Uterus (tissue), 4 donors: ENCODE results near the gene ADCY2. TPM values are rescaled to one million over a fixed set of nuclear protein-coding genes. Genes with fewer than 3 reads are reported as not detected.

Experiments used
- DNase-seq, 2 donors: peaks; one replicate each; pipeline ENCODE4 v3.0.0-alpha.2; 2019 to 2020
- H3K27ac ChIP-seq, 2 donors: fragments of 200-600 bp; sonication (generic); 1 replicate in 1 of 2; 2 replicates in 1 of 2; pipeline ENCODE4 v1.5.1; 2016 to 2018
- H3K27me3 ChIP-seq, 2 donors: fragments of 200-600 bp; sonication (generic); one replicate each; pipeline ENCODE4 v1.5.1; 2018 to 2019; ENCODE audit warnings: control low read depth in 1 of 2
- H3K36me3 ChIP-seq, 2 donors: fragments of 200-600 bp; sonication (generic); one replicate each; pipeline ENCODE4 v1.5.1; 2019; ENCODE audit warnings: control low read depth in 1 of 2
- H3K4me1 ChIP-seq, 2 donors: fragments of 200-600 bp; sonication (generic); one replicate each; pipeline ENCODE4 v1.5.1; 2018 to 2019; ENCODE audit warnings: control low read depth in 1 of 2
- H3K4me3 ChIP-seq, 2 donors: fragments of 200-600 bp; sonication (generic); 1 replicate in 1 of 2; 2 replicates in 1 of 2; pipeline ENCODE4 v1.5.1; 2018 to 2019; ENCODE audit warnings: mild to moderate bottlenecking in 1 of 2
- H3K9me3 ChIP-seq, 2 donors: fragments of 200-600 bp; sonication (generic); one replicate each; pipeline ENCODE4 v1.5.1; 2019; ENCODE audit warnings: control low read depth in 1 of 2
- POLR2A ChIP-seq, 2 donors: fragments of 450-650 bp; IDR thresholded peaks; one replicate each; pipeline ENCODE4 v1.6.1; 2016; ENCODE audit warnings: antibody characterized with exemption in 2 of 2, mild to moderate bottlenecking in 1 of 2, moderate library complexity in 1 of 2
- intact Hi-C: fragments of 100-400 bp; cut with DNase I; formaldehyde crosslinking; loops from one replicate; pipeline ENCODE4 v1.15.1; 2023; ENCODE audit warnings: low total_unique reads
- total RNA-seq, 4 donors: library from RNA; depleted of rRNA in 3 of 4; stranded (reverse); fragments of >200 nt in 3 of 4; gene quantifications; one replicate each; pipeline versions ENCODE4 v1.1.0 to v1.2.4, GENCODE V29; 2014 to 2023
- TF ChIP-seq, protein P1 (sequence below), 4 experiments: fragments of 200-600 bp in 2 of 4; fragments of 450-650 bp in 2 of 4; sonication (generic) in 2 of 4; IDR thresholded peaks; one replicate each; pipeline ENCODE4 v1.5.1; 2016 to 2019; ENCODE audit warnings: antibody characterized with exemption in 4 of 4, mild to moderate bottlenecking in 2 of 4, moderate library complexity in 1 of 4
- donor health status: DM: yes; HTN: yes; CAD: no.

Gene ADCY2
- total RNA-seq, 4 donors from 2014 or later = 3.8 to 25.3 (median 4.5) TPM

DNA sequence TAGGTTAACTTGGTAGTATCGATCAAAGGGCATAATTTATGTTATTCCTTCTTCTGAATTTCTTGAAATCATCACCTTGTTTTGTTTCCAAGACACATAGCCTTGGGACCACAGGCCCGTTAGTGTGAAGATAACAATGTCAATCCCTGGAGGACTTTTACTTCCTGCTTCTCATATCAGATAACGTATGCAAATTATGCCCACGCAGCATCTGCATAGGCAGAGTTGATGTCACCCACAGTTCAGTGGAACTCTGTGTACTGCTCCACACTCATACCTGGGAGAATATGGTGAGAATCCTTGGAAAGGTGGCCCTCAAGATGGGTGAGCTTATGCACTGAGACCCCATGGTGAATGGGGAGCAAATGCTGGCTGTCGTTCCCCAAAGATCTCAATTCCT lies 360.0 kb downstream of the ADCY2 start:
- TF ChIP-seq, protein P1, sequence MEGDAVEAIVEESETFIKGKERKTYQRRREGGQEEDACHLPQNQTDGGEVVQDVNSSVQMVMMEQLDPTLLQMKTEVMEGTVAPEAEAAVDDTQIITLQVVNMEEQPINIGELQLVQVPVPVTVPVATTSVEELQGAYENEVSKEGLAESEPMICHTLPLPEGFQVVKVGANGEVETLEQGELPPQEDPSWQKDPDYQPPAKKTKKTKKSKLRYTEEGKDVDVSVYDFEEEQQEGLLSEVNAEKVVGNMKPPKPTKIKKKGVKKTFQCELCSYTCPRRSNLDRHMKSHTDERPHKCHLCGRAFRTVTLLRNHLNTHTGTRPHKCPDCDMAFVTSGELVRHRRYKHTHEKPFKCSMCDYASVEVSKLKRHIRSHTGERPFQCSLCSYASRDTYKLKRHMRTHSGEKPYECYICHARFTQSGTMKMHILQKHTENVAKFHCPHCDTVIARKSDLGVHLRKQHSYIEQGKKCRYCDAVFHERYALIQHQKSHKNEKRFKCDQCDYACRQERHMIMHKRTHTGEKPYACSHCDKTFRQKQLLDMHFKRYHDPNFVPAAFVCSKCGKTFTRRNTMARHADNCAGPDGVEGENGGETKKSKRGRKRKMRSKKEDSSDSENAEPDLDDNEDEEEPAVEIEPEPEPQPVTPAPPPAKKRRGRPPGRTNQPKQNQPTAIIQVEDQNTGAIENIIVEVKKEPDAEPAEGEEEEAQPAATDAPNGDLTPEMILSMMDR (IDR thresholded peaks at IDR 0.05) = no peak
- TF ChIP-seq POLR2A (IDR thresholded peaks at IDR 0.05) = no peak
- Histone ChIP-seq H3K4me1 (no peaks in the 10 kb centered on the region), H3K27me3 (no peaks in the 10 kb centered on the region), H3K4me3 (no peak overlapping the region), H3K9me3 (no peaks in the 10 kb centered on the region), H3K36me3 (no peaks in the 10 kb centered on the region), H3K27ac (no peak overlapping the region)
- intact Hi-C loops = no loop called here
- no peak for DNase-seq

DNA sequence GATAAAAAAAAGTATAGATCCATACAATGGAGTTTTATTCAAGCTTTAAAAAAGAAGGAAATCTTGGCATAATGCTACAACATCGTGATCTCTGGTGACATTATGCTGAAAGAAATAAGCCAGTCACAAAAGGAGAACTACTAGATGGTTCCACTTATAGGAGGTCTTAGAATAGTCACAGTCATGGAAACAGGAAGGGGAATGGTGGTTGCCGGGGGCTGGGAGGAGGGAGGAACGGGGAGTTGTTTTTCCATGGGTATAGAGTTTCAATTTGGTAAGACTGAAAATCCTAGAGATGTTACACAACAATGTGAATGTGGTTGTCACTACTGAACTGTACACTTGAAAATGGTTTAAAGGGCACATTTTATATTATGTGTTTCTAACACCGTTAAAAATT lies 360.5 kb downstream of the ADCY2 start:
- no peak for DNase-seq
- intact Hi-C loops = no loop called here
- TF ChIP-seq POLR2A (IDR thresholded peaks at IDR 0.05) = no peak
- TF ChIP-seq, protein P1 (IDR thresholded peaks at IDR 0.05) = no peak

GRCh38 chr5:7759257-7759871 lies 363.4 kb downstream of the ADCY2 start:
- no peak overlapping the region for H3K27ac ChIP-seq
- no peak for DNase-seq
- intact Hi-C loops = no loop called here
- H3K4me3 ChIP-seq = no peak overlapping the region
- TF ChIP-seq, protein P1 (IDR thresholded peaks at IDR 0.05) = no peak
- TF ChIP-seq POLR2A (IDR thresholded peaks at IDR 0.05) = no peak
- H3K27me3 ChIP-seq = no peaks in the 10 kb centered on the region
- no peaks in the 10 kb centered on the region for H3K4me1 ChIP-seq
- H3K9me3 ChIP-seq = no peaks in the 10 kb centered on the region
- H3K36me3 ChIP-seq = no peaks in the 10 kb centered on the region

More for the DNA sequence above, 360.5 kb downstream of the ADCY2 start:
- no peaks in the 10 kb centered on the region for H3K27me3 ChIP-seq
- no peak overlapping the region for H3K27ac ChIP-seq
- no peaks in the 10 kb centered on the region for H3K9me3 ChIP-seq
- no peaks in the 10 kb centered on the region for H3K4me1 ChIP-seq
- no peaks in the 10 kb centered on the region for H3K36me3 ChIP-seq
- H3K4me3 ChIP-seq = no peak overlapping the region

DNA sequence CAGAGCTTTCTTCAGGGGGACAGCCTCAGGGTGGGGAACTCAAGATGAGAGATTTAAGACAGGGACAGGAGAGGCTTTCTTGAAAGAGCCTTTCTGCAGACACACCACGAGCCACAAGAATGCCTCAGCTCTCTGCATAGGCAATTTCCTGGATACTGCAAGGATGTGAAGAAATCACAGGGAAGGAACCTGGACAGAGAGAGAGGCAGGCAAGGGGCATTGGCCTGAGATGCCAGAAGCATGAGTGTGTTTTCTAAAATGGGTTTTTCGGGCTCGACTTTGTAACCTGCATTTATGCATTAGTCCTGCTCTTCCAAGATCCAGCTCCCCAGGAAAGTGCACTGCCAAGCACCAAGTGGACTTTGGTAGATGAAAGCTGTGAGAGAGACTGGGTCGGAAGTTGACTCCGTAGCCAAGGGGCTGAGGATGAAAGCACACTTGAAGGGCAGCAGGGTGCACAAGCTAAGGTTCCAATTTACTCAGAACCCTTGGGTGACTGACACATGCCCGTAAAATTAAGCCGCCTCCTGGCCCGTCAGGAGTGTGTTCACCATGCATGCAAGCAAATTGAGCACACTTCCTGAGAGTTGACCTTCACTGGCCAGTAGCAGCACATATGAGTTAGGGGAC lies 364.1 kb downstream of the ADCY2 start:
- Histone ChIP-seq H3K27ac (no peak overlapping the region), H3K4me3 (no peak overlapping the region), H3K27me3 (no peaks in the 10 kb centered on the region), H3K36me3 (no peaks in the 10 kb centered on the region), H3K9me3 (no peaks in the 10 kb centered on the region), H3K4me1 (no peaks in the 10 kb centered on the region)
- intact Hi-C loops = no loop called here
- no peak for DNase-seq
- TF ChIP-seq, protein P1 (IDR thresholded peaks at IDR 0.05) = no peak
- no peak for TF ChIP-seq POLR2A (IDR thresholded peaks at IDR 0.05)

DNA sequence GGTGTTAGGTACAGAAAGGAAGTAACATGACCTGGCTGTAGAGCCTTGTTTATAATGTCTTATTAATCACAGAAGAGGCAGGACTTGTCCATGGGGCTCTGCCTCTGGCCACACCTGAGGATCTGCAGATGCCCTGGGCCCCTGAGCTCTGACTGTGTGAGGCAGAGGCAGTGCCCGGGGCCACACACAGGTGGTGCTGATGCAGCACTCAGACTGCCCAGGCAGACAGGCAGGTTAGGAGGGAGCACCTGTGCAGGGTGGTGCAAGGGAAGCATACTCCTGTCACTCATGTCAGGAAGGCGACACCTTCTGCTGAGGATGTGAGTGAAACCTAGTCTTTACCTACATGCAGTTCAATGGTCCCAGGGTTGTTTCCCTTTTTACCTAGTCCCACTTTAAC lies 366.3 kb downstream of the ADCY2 start:
- H3K4me1 ChIP-seq = no peaks in the 10 kb centered on the region
- H3K4me3 ChIP-seq = no peak overlapping the region
- H3K9me3 ChIP-seq = no peaks in the 10 kb centered on the region
- TF ChIP-seq, protein P1 (IDR thresholded peaks at IDR 0.05) = no peak
- TF ChIP-seq POLR2A (IDR thresholded peaks at IDR 0.05) = no peak
- no peaks in the 10 kb centered on the region for H3K27me3 ChIP-seq
- H3K36me3 ChIP-seq = no peaks in the 10 kb centered on the region
- no peak for DNase-seq
- no peak overlapping the region for H3K27ac ChIP-seq
- intact Hi-C loops = no loop called here
